Measurements from ENCODE around the gene ANGPTL4.

ANGPTL4 gene

DNA sequence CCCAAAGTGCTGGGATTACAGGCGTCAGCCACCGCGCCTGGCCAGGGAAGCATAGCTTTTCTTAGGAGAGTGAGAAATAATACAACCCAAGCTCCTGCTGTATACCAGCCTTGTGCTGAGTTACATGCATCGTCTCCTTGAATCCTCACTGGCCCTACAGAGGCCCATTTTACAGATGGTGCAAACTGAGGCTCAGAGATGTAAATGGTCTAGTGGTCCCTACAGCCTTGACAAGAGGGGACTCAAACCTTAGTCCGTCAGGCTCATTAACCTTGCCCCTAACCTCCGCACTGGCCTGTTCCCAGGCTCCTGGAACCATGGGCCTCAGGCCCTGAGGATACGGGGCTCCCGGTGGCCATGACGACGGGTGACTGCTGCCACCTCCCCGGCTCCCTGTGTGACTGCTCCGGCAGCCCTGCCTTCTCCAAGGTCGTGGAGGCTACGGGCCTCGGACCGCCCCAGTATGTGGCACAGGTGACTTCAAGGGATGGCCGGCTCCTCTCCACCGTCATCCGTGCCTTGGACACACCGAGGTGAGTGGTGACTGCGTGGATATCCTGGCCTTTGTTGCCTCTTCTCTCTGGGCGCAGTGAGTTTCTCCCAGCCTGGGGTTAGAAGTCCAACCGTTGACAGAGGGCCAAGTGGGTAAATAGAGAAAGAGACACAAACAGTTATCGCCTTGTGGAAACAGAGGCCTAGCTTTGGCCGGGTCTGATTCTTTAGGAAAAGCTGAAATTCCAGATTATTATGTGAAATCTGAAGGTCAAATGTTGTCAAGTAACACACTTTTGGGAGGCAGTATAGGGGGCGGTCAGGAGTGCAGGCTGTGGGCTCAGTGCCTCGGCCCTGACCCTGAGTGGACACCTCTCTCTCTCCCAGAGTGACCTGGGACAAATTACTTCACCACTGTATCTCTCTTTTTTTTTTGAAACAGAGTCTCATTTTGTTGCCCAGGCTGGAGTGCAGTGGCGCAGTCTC lies 57.8 kb downstream of the ANGPTL4 start:
- no peak for DNase-seq

DNA sequence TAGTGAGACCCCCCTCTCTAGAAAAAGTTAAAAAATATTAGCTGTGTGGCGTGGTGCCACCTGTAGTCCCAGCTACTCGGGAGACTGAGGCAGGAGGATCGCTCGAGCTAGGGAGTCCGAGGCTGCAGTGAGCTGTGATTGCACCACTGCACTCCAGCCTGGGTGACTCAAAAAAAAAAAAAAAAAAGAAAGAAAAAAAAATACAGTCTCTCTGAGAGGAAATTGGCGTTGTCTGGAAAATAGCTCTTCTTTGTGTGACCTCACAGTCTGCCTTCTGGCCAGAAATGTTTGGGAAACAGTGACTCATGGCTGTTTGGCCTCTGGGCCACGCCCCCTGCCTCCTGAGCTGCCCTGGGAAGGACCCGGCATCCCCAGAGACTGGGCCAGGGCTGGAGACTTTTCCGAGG lies 59.9 kb downstream of the ANGPTL4 start:
- DNase-seq: peak; percentile 53

Data from GF-D8 (cell line).